OCI-LY7 (cell line): ENCODE results near the gene DHRSX. TPM values are rescaled to one million over a fixed set of nuclear protein-coding genes. Genes with fewer than 3 reads are reported as not detected.
A peak's percentile ranks its signal among the peaks of the same experiment; 100 is the strongest.

Experiments used
- BruUV-seq: library from RNA; stranded (reverse); fragments of 400-500 nt; replicated peaks from 2 replicates; lab custom pipeline; 2021; lab: Mats Ljungman, UMichigan
- CTCF ChIA-PET: fragments of 300-600 bp; sonication (Branson Sonifier 250); formaldehyde crosslinking; loops from one replicate; lab custom pipeline; 2022; ENCODE audit warnings: antibody characterized with exemption; ENCODE audit not compliant: unreplicated experiment; lab: Charles Lee
- POLR2A ChIA-PET: fragments of 300-600 bp; sonication (Branson Sonifier 250); formaldehyde crosslinking; loops from one replicate; lab custom pipeline; 2022; ENCODE audit warnings: antibody characterized with exemption; lab: Charles Lee
- DNase-seq: peaks from one replicate; pipeline ENCODE4 v3.0.0-alpha.2; 2015; ENCODE audit warnings: low spot score
- H2AFZ ChIP-seq: fragments of 200-600 bp; sonication (generic), shearing (Covaris generic); 2 replicates; pipeline ENCODE4 v1.6.1; 2014; ENCODE audit warnings: mild to moderate bottlenecking, antibody characterized with exemption, low read length, moderate library complexity
- H3K27ac ChIP-seq: fragments of 200-600 bp; sonication (generic); 2 replicates; pipeline ENCODE4 v1.5.1; 2014; ENCODE audit warnings: mixed run types, low read depth, mild to moderate bottlenecking, moderate library complexity, low read length, inconsistent platforms; ENCODE audit not compliant: poor library complexity, severe bottlenecking
- H3K36me3 ChIP-seq: fragments of 200-600 bp; sonication (generic); 2 replicates; pipeline ENCODE4 v1.6.1; 2014; ENCODE audit warnings: mild to moderate bottlenecking, antibody characterized with exemption, low read length, moderate library complexity, mixed read lengths; ENCODE audit not compliant: insufficient read depth
- H3K4me1 ChIP-seq: fragments of 200-600 bp; sonication (generic); 2 replicates; pipeline ENCODE4 v1.5.1; 2014; ENCODE audit warnings: mild to moderate bottlenecking, low read length; ENCODE audit not compliant: insufficient read depth, poor library complexity, severe bottlenecking
- H3K4me2 ChIP-seq: fragments of 200-600 bp; sonication (generic); 2 replicates; pipeline ENCODE4 v1.6.1; 2014; ENCODE audit warnings: mild to moderate bottlenecking, low read length
- H3K4me3 ChIP-seq: fragments of 200-600 bp; sonication (generic); 2 replicates; pipeline ENCODE4 v1.5.1; 2014; ENCODE audit warnings: mild to moderate bottlenecking, low read depth, low read length; ENCODE audit not compliant: poor library complexity, severe bottlenecking
- H3K79me2 ChIP-seq: fragments of 200-600 bp; sonication (generic); 2 replicates; pipeline ENCODE4 v1.6.1; 2016; ENCODE audit warnings: low read depth, mild to moderate bottlenecking, low read length, moderate library complexity, mixed read lengths; ENCODE audit not compliant: insufficient read depth
- H3K9me2 ChIP-seq: fragments of 200-600 bp; sonication (generic); 2 replicates; pipeline ENCODE4 v1.6.1; 2016; ENCODE audit warnings: mild to moderate bottlenecking, low read length, mixed read lengths; ENCODE audit not compliant: insufficient read depth
- H3K9me3 ChIP-seq: fragments of 200-600 bp; sonication (generic); 2 replicates; pipeline ENCODE4 v1.6.1; 2014; ENCODE audit warnings: mild to moderate bottlenecking, mixed run types, low read length, mixed read lengths
- H4K20me1 ChIP-seq: fragments of 200-600 bp; sonication (generic); 2 replicates; pipeline ENCODE4 v1.6.1; 2014; ENCODE audit warnings: mild to moderate bottlenecking, antibody characterized with exemption, low read length, moderate library complexity, mixed read lengths; ENCODE audit not compliant: insufficient read depth
- CTCF ChIP-seq: fragments of 200-600 bp; sonication (generic); conservative IDR thresholded peaks from 2 replicates; pipeline ENCODE4 v1.5.1; 2014; ENCODE audit warnings: mild to moderate bottlenecking, antibody characterized with exemption, low read length, moderate library complexity, mixed read lengths
- EZH2phosphoT487 ChIP-seq: fragments of 200-600 bp; sonication (generic); IDR thresholded peaks from 2 replicates; pipeline ENCODE4 v1.6.1; 2018; ENCODE audit warnings: low read depth, borderline replicate concordance, mild to moderate bottlenecking, mixed run types, antibody characterized with exemption, low read length, moderate library complexity, mixed read lengths
- intact Hi-C: fragments of 100-400 bp; cut with micrococcal nuclease; formaldehyde crosslinking; loops from one replicate; pipeline ENCODE4 v1.10.0; 2022; ENCODE audit not compliant: unreplicated experiment
- total RNA-seq, 2 experiments: library from RNA; depleted of rRNA in 1 of 2; stranded (reverse); fragments of >200 nt in 1 of 2; shearing (Covaris generic) in 1 of 2; gene quantifications; 2 replicates each; pipeline ENCODE4 v1.2.3, GENCODE V29; 2014 to 2022

DHRSX gene
- total RNA-seq, 2 experiments from 2014 or later = 25.2 to 30.9 TPM

GRCh38 chrX:2548711-2549423 is 48.1 kb upstream of the DHRSX start:
- BruUV-seq = no TSS peak
- CTCF ChIA-PET = no interaction called here
- H3K4me1 ChIP-seq = no peaks in the 10 kb centered on the region
- H4K20me1 ChIP-seq = no peaks in the 10 kb centered on the region
- H3K27ac ChIP-seq = no peak overlapping the region
- TF ChIP-seq EZH2phosphoT487 = no peak
- peak; percentile 47 for TF ChIP-seq CTCF
- no peaks in the 10 kb centered on the region; the same call in 1 of the 2 replicates for H3K36me3 ChIP-seq
- H3K4me2 ChIP-seq = no peak overlapping the region
- intact Hi-C loops = no loop called here
- no peaks in the 10 kb centered on the region for H3K9me2 ChIP-seq
- H2AFZ ChIP-seq = no peak overlapping the region
- H3K4me3 ChIP-seq = no peak overlapping the region
- no peak for DNase-seq
- H3K79me2 ChIP-seq = no peaks in the 10 kb centered on the region
- 0 out of 2 replicates have a peak, but pooled peaks cover 4% of the 10 kb centered on the region for H3K9me3 ChIP-seq
- POLR2A ChIA-PET = no interaction called here

GRCh38 chrX:2547736-2548135 is 47.0 kb upstream of the DHRSX start:
- no peak overlapping the region for H3K4me2 ChIP-seq
- no peaks in the 10 kb centered on the region for H4K20me1 ChIP-seq
- CTCF ChIA-PET = no interaction called here
- H2AFZ ChIP-seq = no peak overlapping the region
- H3K36me3 ChIP-seq = no peaks in the 10 kb centered on the region; the same call in 1 of the 2 replicates
- H3K4me1 ChIP-seq = no peaks in the 10 kb centered on the region
- 0 out of 2 replicates have a peak, but pooled peaks cover 4% of the 10 kb centered on the region for H3K9me3 ChIP-seq
- intact Hi-C loops = no loop called here
- no peak overlapping the region for H3K4me3 ChIP-seq
- no peak overlapping the region for H3K27ac ChIP-seq
- no peaks in the 10 kb centered on the region for H3K79me2 ChIP-seq
- POLR2A ChIA-PET = no interaction called here
- no TSS peak for BruUV-seq
- no peak for DNase-seq
- TF ChIP-seq EZH2phosphoT487 (no peak), CTCF (no peak)
- H3K9me2 ChIP-seq = no peaks in the 10 kb centered on the region

- intact Hi-C loops = no loop called here
- 0 out of 2 replicates have a peak, but pooled peaks cover 4% of the 10 kb centered on the region for H3K9me3 ChIP-seq
- TF ChIP-seq EZH2phosphoT487 (no peak), CTCF (no peak)
- H3K4me2 ChIP-seq = no peak overlapping the region
- ChIA-PET CTCF (no interaction called here), POLR2A (no interaction called here)
- no TSS peak for BruUV-seq
- H4K20me1 ChIP-seq = no peaks in the 10 kb centered on the region
- H3K9me2 ChIP-seq = no peaks in the 10 kb centered on the region
- H3K4me1 ChIP-seq = no peaks in the 10 kb centered on the region
- no peak overlapping the region for H2AFZ ChIP-seq
- no peak overlapping the region for H3K4me3 ChIP-seq
- H3K27ac ChIP-seq = no peak overlapping the region
- H3K79me2 ChIP-seq = no peaks in the 10 kb centered on the region
- no peaks in the 10 kb centered on the region; the same call in 1 of the 2 replicates for H3K36me3 ChIP-seq
- DNase-seq = no peak
These were observed 45.7 kb upstream of the DHRSX start for GRCh38 chrX:2546496-2546895.
